Activated T-cell treated with anti-CD3 and anti-CD28 coated beads, Interleukin-2, amount 50 U/mL, for 72 hours (primary cell): ENCODE data around the gene CERS2. TPM values are rescaled to one million over a fixed set of nuclear protein-coding genes. Genes with fewer than 3 reads are reported as not detected.

Experiments used
- ATAC-seq, 2 donors: fragments of 150-1000 bp; cut with Tn5 transposase; replicated peaks in 1 of 2; 2 replicates each; pipeline ENCODE4 v1.10.0; 2021; ENCODE audit warnings: moderate library complexity in 2 of 2, mild to moderate bottlenecking in 1 of 2
- DNase-seq, 2 donors: peaks; one replicate each; pipeline ENCODE4 v3.0.0; 2021 to 2022; ENCODE audit warnings: mixed read lengths in 1 of 2
- H3K27ac Mint-ChIP-seq: one replicate; pipeline ENCODE4 v1.8.0; 2022; ENCODE audit warnings: mild to moderate bottlenecking, moderate library complexity, mixed read lengths
- H3K27me3 Mint-ChIP-seq: one replicate; pipeline ENCODE4 v1.8.0; 2022; ENCODE audit warnings: low read depth, mixed read lengths
- H3K36me3 Mint-ChIP-seq, 2 donors: one replicate each; pipeline ENCODE4 v1.8.0; 2022; ENCODE audit warnings: mixed read lengths in 2 of 2, mild to moderate bottlenecking in 1 of 2; ENCODE audit not compliant: insufficient read depth in 2 of 2
- H3K4me1 Mint-ChIP-seq: one replicate; pipeline ENCODE4 v1.8.0; 2022; ENCODE audit warnings: low read depth, mixed read lengths
- H3K4me3 Mint-ChIP-seq, 2 donors: one replicate each; pipeline ENCODE4 v1.8.0; 2022; ENCODE audit warnings: mild to moderate bottlenecking in 2 of 2, mixed read lengths in 2 of 2, moderate library complexity in 2 of 2
- H3K9me3 Mint-ChIP-seq, 2 donors: one replicate each; pipeline ENCODE4 v1.8.0; 2022; ENCODE audit warnings: mixed read lengths in 2 of 2
- total RNA-seq, 2 donors: library from RNA; stranded (reverse); gene quantifications; one replicate each; pipeline ENCODE4 v1.2.3, GENCODE V29; 2022

Gene CERS2
- total RNA-seq, 2 donors from 2014 or later: 184 to 185 TPM

DNA sequence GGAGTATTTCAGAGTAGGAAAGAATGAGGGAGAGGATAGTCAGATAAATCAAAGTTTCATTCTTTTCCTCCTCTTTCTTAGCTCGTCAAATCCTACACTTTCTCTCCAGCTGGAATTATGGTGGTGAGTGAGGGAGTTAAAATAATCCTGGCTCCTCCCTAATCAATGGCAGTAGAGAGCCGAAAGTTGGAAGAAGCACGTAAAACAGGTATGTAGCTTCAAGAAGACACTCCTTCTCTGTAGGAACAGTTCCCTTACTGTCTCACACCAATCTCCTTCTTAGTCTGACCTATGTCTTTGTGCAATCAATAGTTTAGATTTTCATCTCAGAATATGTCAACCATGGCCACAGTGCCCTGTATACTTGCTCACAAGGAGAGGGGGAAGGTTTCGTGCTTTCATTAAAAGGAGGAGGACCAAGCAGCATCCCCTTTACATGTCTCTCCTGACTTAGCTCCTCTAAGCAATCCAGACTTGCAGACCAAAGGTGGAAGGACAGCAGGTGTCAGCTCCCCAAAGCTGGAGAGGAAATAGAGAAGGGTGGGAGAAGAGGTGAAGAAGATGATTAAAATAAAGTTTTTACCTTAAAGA, 31.2 kb upstream of the CERS2 start:
- peak overlapping the region; percentile 99 for H3K27ac Mint-ChIP-seq
- peak overlapping the region; percentile 99 for H3K4me3 Mint-ChIP-seq
- H3K36me3 Mint-ChIP-seq: peaks cover 2 to 6% of the 10 kb centered on the region in 2 donors
- ATAC-seq (no peak), DNase-seq (peak in 1 of 2 donors; percentile 23)
- H3K4me1 Mint-ChIP-seq: peaks cover 85% of the 10 kb centered on the region
- H3K9me3 Mint-ChIP-seq: no peaks in the 10 kb centered on the region
- H3K27me3 Mint-ChIP-seq: no peaks in the 10 kb centered on the region

- H3K4me1 Mint-ChIP-seq: peaks cover 87% of the 10 kb centered on the region
- ATAC-seq (no peak), DNase-seq (no peak)
- H3K36me3 Mint-ChIP-seq: peaks cover 0 to 3% of the 10 kb centered on the region in 2 donors
- H3K4me3 Mint-ChIP-seq: peak overlapping the region; percentile 58 to 77
- H3K27ac Mint-ChIP-seq: peak overlapping the region; percentile 58
- no peaks in the 10 kb centered on the region for H3K9me3 Mint-ChIP-seq
- H3K27me3 Mint-ChIP-seq: no peaks in the 10 kb centered on the region
Measured at GRCh38 chr1:151003180-151003579, 28.5 kb upstream of the CERS2 start.

GRCh38 chr1:151002611-151003010, 28.0 kb upstream of the CERS2 start:
- Mint-ChIP-seq H3K9me3 (no peaks in the 10 kb centered on the region), H3K36me3 (peaks cover 0 to 3% of the 10 kb centered on the region in 2 donors), H3K27me3 (no peaks in the 10 kb centered on the region), H3K4me1 (peaks cover 81% of the 10 kb centered on the region), H3K27ac (peak overlapping the region; percentile 58), H3K4me3 (peak overlapping the region; percentile 58 to 77)
- DNase-seq (no peak), ATAC-seq (no peak)

- Mint-ChIP-seq H3K4me1 (peaks cover 76% of the 10 kb centered on the region), H3K27ac (peak overlapping the region; percentile 5), H3K9me3 (no peaks in the 10 kb centered on the region), H3K36me3 (peaks cover 0 to 3% of the 10 kb centered on the region in 2 donors), H3K27me3 (no peaks in the 10 kb centered on the region), H3K4me3 (peak overlapping the region in 1 of 2 donors; percentile 7)
- DNase-seq (no peak), ATAC-seq (no peak)
Measured at GRCh38 chr1:151002051-151002450, 27.4 kb upstream of the CERS2 start.

DNA sequence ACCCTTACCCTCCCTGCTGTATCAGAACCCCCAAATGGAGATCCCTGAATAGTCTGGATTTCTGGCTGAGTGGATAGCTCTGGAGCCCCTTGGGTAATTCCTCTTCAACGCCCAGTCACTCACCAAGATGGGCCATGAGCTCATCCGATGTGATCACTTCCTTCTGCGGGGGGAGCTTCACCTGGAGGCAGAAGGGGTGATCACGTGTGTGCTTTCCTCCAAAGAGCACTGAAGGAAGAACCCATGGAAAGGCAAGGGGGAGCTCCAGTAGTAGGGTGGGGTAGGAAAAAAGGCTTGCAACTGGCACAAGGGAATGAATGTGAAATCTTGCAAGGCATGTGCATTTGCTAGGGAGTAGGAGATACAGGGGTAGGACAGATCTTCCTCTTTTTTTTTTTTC, 27.0 kb upstream of the CERS2 start:
- DNase-seq (no peak), ATAC-seq (no peak)
- H3K4me1 Mint-ChIP-seq: peaks cover 71% of the 10 kb centered on the region
- H3K27me3 Mint-ChIP-seq: no peaks in the 10 kb centered on the region
- H3K4me3 Mint-ChIP-seq: peak overlapping the region in 1 of 2 donors; percentile 7
- peaks cover 0 to 3% of the 10 kb centered on the region in 2 donors for H3K36me3 Mint-ChIP-seq
- H3K9me3 Mint-ChIP-seq: no peaks in the 10 kb centered on the region
- peak overlapping the region; percentile 5 for H3K27ac Mint-ChIP-seq

- peaks cover 0 to 3% of the 10 kb centered on the region in 2 donors for H3K36me3 Mint-ChIP-seq
- no peak for ATAC-seq
- DNase-seq: no peak
- H3K27me3 Mint-ChIP-seq: no peaks in the 10 kb centered on the region
- H3K9me3 Mint-ChIP-seq: no peaks in the 10 kb centered on the region
- peaks cover 59% of the 10 kb centered on the region for H3K4me1 Mint-ChIP-seq
- no peak overlapping the region for H3K27ac Mint-ChIP-seq
- no peak overlapping the region for H3K4me3 Mint-ChIP-seq
Measured at GRCh38 chr1:151000408-151000807, 25.8 kb upstream of the CERS2 start.

DNA sequence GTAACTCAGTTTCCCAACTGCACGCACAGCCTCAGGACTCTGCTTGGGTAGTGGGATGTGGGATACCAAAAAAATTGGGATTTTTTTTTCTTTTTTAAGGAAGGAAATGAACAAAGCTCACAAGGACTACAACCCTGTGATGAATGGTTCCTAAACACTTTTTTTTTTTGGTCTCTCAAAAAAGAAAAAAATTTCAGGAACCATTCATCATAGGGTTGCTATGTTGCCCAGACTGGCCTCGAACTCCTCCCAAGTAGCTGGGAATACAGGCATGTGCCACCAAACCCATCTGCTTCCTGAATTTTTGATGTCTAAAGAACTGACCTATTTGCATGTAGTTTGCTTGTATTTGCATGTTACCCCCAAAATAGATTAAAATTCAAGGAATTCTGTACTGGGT, 25.3 kb upstream of the CERS2 start:
- Mint-ChIP-seq H3K4me3 (no peak overlapping the region), H3K27me3 (no peaks in the 10 kb centered on the region), H3K4me1 (peaks cover 55% of the 10 kb centered on the region), H3K36me3 (peaks cover 0 to 3% of the 10 kb centered on the region in 2 donors), H3K27ac (no peak overlapping the region), H3K9me3 (no peaks in the 10 kb centered on the region)
- ATAC-seq (no peak), DNase-seq (no peak)

- no peaks in the 10 kb centered on the region for H3K9me3 Mint-ChIP-seq
- peaks cover 0 to 3% of the 10 kb centered on the region in 2 donors for H3K36me3 Mint-ChIP-seq
- no peak overlapping the region for H3K4me3 Mint-ChIP-seq
- peak; percentile 80 to 81 for ATAC-seq
- no peak overlapping the region for H3K27ac Mint-ChIP-seq
- peak; percentile 39 to 47 for DNase-seq
- H3K27me3 Mint-ChIP-seq: no peaks in the 10 kb centered on the region
- peaks cover 49% of the 10 kb centered on the region for H3K4me1 Mint-ChIP-seq
Measured at GRCh38 chr1:150999051-150999674, 24.5 kb upstream of the CERS2 start.

- no peak overlapping the region for H3K27ac Mint-ChIP-seq
- peaks cover 0 to 3% of the 10 kb centered on the region in 2 donors for H3K36me3 Mint-ChIP-seq
- ATAC-seq: no peak
- DNase-seq: no peak
- no peaks in the 10 kb centered on the region for H3K27me3 Mint-ChIP-seq
- peaks cover 43% of the 10 kb centered on the region for H3K4me1 Mint-ChIP-seq
- no peaks in the 10 kb centered on the region for H3K9me3 Mint-ChIP-seq
- no peak overlapping the region for H3K4me3 Mint-ChIP-seq
Measured at GRCh38 chr1:150997949-150998348, 23.3 kb upstream of the CERS2 start.

DNA sequence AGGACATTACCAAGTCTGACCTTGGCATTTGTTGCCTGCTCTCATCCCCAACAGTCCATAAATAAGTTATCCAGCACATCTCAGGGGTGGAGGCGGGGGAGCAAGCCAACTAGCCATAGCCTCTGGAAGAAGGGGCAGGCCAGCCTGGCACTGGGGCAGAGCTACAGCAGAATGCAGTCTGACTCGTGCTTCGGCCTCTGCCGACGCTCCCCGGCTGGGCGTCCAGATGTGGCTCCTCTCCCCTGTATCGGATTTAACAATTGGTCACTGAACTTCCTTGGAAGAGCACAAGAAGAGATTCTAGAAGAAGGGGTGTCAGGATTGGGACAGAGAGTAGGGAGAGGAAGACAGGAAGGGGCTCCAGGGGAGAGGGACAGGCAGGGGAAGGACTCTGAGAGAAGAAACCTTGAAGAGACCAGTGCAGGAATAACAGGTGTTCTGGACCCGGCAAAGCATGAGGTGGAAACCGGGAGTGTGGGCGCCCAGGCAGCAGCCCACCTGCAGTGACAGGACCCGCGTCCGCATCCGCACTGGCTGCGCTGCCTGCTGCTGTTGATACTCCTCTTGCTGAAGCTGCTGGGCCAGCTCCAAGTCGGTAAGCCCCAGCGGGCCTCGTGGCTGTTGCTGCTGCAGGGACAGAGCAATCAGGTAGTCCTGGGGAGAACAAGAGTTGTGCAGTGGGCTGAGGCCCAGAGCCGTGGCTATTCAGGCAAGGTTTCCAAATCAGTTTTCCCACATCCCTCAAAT, 22.7 kb upstream of the CERS2 start:
- DNase-seq (no peak), ATAC-seq (no peak)
- H3K9me3 Mint-ChIP-seq: no peaks in the 10 kb centered on the region
- no peak overlapping the region for H3K4me3 Mint-ChIP-seq
- peaks cover 36% of the 10 kb centered on the region for H3K4me1 Mint-ChIP-seq
- peaks cover 0 to 3% of the 10 kb centered on the region in 2 donors for H3K36me3 Mint-ChIP-seq
- H3K27ac Mint-ChIP-seq: no peak overlapping the region
- no peaks in the 10 kb centered on the region for H3K27me3 Mint-ChIP-seq

- peak in 1 of 2 donors; percentile 37 for DNase-seq
- Mint-ChIP-seq H3K27me3 (no peaks in the 10 kb centered on the region), H3K9me3 (no peaks in the 10 kb centered on the region), H3K4me1 (peaks cover 22% of the 10 kb centered on the region), H3K36me3 (peaks cover 0 to under 1% of the 10 kb centered on the region in 2 donors), H3K4me3 (peak overlapping the region in 1 of 2 donors; percentile 40), H3K27ac (no peak overlapping the region)
- no peak for ATAC-seq
Measured at GRCh38 chr1:150995896-150996295, 21.3 kb upstream of the CERS2 start.

- no peaks in the 10 kb centered on the region for H3K27me3 Mint-ChIP-seq
- DNase-seq: no peak
- H3K27ac Mint-ChIP-seq: no peak overlapping the region
- peaks cover 18% of the 10 kb centered on the region for H3K4me1 Mint-ChIP-seq
- H3K9me3 Mint-ChIP-seq: no peaks in the 10 kb centered on the region
- no peak for ATAC-seq
- no peaks in the 10 kb centered on the region for H3K36me3 Mint-ChIP-seq
- peak overlapping the region in 1 of 2 donors; percentile 40 for H3K4me3 Mint-ChIP-seq
Measured at GRCh38 chr1:150995460-150995859, 20.8 kb upstream of the CERS2 start.

DNA sequence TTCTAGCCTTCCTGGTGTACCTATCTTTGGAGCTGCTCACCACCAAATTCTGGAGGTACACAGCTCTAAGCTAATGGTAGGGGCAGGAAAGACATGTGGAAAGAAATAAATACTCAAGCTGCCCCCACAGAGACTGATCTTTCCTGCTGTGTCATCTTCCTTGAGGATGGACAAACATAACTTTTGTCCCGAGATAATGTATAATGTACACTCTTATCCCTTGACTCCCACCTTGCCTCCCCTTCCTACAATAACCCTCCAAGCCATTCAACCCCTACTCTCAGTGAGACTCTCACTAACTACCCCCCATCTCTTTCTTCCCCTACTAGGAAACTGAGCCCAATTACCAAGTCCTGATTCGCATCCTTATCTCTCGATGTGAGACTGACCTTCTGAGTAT, 19.6 kb upstream of the CERS2 start:
- no peak for DNase-seq
- Mint-ChIP-seq H3K9me3 (no peaks in the 10 kb centered on the region), H3K4me3 (no peak overlapping the region), H3K36me3 (no peaks in the 10 kb centered on the region), H3K27me3 (no peaks in the 10 kb centered on the region), H3K4me1 (peaks cover 6% of the 10 kb centered on the region), H3K27ac (no peak overlapping the region)
- ATAC-seq: no peak
